DMS 273 (cell line): ENCODE results near the gene ETAA1.

ENCODE experiments used
- DNase-seq: peaks from one replicate; lab custom pipeline; 2025; ENCODE audit not compliant: unreplicated experiment; lab: John Stamatoyannopoulos, UW

Gene ETAA1

DNA sequence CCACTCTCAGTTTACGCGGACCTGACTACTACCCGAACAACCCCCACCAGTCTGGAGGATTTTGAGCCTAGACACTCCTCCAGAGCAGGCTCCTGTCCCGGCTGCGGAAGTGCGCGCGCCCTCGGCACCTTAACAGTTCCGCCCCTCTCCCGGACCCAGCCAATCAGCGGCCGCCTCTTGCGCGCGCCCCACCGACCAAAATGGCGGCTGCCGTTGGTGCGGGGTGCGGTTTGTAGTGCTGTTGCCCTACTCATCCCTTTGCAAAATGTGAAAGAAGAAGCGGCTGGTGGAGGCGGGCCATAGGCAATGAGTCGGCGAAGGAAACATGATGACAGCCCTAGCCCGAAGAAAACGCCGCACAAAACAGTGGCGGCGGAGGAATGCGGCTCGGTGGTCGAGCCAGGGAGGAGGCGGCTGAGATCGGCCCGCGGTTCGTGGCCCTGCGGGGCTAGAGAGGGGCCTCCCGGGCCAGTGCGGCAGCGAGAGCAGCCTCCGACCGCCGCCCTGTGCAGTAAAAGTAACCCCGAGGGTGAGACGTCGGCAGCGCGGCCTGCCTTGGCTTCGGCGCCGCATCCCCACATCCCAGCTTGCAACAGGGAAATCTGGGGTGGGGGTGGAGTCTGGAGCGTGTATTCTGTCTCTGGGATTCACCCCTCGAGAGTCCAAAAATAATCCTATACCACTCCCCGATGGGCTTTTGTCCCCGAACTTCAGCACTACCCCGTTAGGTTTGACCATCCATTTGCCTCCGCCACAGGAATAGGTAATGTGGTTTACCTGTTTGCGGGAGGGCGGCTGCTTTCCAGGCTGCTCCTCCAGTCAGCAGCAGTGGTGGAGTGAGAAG, at the start of gene ETAA1:
Gene ETAA1, plus strand, starts transcription at position 191 of the 844 bp plus-strand sequence. Its CDS starts 116 bp downstream, at position 307.
- peak; percentile 97 for DNase-seq

GRCh38 chr2:67366832-67367412, 30.2 kb upstream of the ETAA1 start:
- DNase-seq = no peak

DNA sequence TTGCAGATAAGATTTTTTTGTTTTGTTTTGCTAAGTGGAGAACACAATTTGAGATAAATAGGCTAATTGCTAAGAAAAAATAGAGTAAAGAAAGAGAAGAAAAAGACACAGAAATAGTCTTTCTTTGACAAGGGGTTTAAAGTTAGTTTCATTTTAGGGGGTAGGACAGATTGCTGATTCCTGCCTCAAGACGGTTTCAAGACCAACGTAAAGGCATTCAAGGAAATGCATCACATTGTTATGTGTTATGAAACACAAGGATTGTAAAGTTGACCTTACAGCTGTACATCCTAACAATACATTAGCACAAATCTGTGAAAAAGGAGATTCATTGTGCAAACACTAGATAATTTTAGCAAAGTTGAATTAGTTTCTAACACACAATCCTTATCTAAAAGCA, 22.7 kb upstream of the ETAA1 start:
- DNase-seq = no peak

GRCh38 chr2:67374949-67375348, 22.2 kb upstream of the ETAA1 start:
- DNase-seq = no peak

GRCh38 chr2:67378555-67378954, 18.6 kb upstream of the ETAA1 start:
- no peak for DNase-seq

DNA sequence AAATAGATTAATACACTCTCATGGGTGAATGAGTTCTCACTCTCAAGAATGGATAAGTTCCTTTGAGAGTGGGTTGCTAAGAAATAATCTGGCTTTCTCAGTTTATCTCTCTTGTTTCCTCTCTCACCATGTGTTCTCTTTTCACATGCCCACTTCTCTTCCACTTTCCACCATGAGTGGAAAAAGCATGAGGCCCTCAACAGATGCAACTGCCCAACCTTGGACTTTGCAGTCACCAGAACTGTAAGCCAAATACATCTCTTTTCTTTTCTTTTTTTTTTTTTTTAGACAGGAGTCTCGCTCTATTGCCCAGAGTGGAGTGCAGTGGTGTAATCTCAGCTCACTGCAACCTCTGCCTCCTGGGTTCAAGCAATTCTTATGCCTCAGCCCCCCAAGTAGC, 18.1 kb upstream of the ETAA1 start:
- no peak for DNase-seq

DNA sequence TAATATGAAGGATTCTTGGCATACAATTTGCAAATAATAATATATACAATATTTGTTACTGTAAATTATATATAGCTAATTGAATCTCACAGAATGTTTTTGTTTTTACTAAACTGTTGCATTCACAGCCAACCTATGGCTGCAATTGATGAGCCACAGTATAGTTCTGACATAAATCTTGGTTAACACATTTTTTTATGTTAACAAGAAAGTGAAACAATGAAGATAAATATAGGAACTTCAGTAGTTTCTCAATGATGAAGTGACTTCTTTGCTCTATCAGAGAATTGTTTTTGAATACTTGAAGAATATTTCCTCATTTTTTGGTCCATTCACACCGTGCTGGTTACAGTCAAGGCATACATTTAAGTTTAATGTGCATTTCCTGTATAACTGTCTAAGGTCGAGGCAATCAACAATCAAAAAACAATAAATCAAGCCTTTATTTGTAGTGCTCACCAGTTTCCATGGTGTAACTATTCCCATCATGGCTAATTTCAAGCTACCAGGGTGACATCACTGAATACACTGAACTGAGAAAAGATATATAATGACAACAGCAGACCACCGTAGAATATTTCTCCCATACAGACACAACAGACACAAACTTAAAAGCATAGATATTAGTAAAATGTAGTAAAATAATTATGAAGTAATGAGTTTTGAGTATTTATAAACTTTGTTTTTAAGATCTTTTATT, 12.9 kb upstream of the ETAA1 start:
- no peak for DNase-seq

DNA sequence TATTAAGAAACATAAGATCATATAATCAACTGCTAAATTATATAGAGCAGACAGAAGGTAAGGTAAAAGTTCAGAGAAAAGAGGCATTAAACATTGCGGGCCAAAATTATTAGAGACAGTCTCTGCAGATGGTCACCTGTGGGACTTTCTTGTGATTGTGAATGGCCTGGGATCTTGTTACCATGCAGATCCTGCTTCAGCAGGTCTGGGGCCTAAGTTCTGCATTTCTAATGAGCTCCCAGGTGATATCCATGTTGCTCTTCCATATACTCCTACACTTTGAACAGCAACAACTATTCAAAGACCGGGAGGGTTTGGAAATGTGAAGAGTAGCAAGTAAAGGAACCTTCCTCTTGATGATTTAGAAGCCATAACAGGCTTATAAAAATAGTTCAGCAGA, 8.5 kb upstream of the ETAA1 start:
- DNase-seq = no peak

DNA sequence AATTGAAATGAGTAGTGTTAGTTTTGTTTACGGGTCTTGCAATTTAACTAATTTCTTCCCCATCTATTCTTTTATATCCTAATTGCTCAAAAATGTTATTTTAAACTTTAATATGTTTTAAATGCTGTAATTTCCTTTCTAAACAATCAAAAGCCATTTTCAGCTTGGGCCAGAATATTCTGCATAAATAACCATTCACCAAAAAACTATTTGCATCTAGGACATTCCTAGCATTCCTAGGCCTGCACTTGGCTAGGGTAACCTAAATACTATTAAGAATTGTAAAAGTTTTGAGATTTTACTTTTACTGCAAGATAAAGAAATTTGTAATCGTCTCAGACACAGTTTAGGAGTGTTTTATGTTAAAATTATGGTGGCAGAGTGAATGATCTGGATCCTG, 7.8 kb upstream of the ETAA1 start:
- DNase-seq = no peak

DNA sequence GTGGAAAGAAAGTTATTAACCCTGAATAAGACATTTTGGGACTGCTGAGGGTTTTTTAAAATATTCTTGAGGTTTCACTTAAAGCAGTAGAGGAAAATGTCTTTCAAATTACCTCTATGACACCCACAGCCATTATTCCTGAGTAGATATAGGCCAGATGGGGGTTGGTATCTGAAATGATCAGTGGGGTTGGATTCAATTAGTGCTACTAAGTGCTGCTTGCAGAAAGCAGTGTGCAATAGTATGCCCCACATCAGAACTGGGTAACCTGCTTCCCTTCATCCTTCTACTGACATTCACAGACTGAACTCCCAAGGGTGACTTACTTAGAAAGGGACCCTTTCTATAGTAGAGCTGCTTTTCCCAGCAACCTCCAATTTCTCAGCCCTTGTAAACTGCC, 7.3 kb upstream of the ETAA1 start:
- no peak for DNase-seq

DNA sequence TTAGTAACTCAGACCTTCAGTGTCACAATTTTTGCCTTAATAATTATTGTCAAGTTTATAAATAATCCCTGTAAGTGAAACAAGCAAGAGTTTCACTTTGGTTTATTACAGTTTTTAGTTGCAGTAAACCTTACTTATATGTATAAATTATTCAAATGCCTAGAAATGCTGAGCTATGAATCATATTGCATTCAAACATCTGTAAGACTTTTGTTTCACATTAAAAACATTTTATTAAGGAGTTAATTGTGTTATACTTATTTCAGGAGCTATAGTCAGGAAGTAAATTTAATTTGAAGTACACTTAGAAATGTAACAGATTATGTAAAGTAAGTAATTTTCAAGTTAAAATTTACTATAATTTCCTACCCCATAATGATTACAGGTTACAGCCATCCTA, 3.9 kb upstream of the ETAA1 start:
- no peak for DNase-seq

- no peak for DNase-seq
These were observed 2.4 kb upstream of the ETAA1 start for GRCh38 chr2:67394734-67395133.

DNA sequence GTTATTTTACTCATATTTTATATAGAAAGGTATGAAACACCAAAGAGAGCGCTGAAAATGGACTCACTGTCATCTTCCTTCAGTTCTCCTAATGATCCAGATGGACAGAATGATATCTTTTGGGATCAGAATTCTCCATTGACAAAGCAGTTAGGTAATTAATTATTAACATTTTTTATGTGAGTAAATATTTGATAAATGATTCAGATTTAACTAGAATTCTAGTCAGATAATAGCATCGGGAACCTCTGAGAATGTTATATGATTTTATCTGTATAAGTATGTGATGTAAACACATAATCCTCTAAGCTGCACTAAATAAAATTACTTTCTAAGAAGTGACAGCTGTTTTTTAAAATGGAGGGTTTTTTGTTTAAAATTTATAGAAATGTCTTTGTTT, 2.0 kb downstream of the ETAA1 start:
- no peak for DNase-seq

GRCh38 chr2:67399831-67400489, 2.8 kb downstream of the ETAA1 start:
- no peak for DNase-seq

DNA sequence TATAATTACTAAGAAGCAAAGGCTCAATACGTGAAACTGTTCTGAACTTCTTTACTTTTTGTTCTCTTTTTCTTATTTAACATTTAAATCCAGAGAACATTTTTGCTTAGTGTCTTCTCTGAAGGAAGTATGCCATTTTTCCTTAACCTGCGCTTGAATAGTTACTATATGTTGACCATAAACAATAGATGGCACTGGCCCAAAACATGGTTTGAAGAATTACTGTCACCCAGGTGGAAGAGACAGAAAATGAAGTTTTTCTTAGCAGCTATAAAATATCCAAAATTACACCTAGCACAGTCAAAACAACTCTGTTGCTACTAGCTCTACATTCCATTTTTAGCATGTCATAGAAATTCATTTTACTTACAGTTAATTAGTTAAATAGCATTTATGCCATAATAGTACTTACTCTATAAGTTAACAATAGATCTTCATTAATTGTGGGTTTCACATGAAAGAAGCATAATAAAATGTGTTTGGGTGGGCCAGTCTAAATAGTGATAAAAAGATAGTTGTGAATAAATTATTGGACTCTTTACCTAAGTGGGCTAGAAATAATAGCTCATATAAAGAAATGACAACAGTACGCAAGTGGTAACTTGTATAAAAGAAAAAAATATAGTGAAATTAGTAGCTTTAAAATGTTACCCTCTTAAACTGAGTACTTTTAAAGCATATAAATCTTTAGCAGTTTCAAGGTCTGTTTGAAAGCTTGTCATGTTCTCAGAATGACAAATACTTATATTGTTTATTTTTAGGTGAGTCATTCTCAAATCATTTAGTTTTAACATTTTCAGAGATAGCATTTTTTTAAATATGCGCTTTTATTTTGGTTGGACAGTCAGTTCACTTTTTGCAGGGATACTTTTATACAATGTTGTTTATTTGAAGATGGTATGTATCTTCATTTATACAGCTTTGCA, 3.7 kb downstream of the ETAA1 start:
- no peak for DNase-seq

DNA sequence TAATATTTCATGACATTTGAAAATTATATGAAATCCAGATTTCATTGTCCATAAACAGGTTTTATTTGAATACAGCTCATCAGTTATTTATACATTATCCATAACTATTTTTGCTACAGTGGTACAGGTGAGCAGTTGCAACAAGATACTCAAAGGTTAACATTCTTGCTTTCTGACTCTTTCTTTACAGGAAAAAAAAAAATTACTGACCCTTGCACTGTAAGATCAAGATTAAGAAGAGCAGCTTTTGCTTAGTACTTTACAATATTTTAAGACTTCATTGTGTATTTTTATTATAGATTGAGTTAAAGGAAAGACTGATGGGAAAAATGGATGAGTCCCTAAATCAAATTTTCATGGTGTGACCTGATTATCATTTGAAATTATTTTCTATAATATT, 11.2 kb downstream of the ETAA1 start:
- no peak for DNase-seq

DNA sequence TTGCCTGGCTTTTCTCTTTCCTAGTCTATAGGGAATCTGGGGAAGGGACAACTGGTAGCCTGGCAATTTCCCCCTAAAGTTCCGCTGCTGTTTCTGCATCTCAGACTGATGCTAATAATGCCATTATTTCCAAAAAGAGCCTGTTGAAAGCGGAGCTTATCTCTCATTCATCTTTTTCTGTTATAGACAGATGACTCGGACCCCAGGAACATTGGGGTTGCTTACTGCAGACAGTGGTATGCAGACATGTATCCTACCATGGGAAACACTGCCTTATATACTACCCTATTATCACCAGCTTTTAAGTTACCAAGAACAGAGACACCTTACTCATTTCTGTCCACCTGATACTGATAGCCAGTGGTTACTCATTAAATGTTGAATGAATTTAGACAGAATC, 15.3 kb downstream of the ETAA1 start:
- DNase-seq = no peak

- DNase-seq = no peak
These were observed 17.7 kb downstream of the ETAA1 start for GRCh38 chr2:67414867-67415266.

- no peak for DNase-seq
These were observed 19.0 kb downstream of the ETAA1 start for GRCh38 chr2:67416136-67416535.

GRCh38 chr2:67423489-67423888, 26.4 kb downstream of the ETAA1 start:
- no peak for DNase-seq

DNA sequence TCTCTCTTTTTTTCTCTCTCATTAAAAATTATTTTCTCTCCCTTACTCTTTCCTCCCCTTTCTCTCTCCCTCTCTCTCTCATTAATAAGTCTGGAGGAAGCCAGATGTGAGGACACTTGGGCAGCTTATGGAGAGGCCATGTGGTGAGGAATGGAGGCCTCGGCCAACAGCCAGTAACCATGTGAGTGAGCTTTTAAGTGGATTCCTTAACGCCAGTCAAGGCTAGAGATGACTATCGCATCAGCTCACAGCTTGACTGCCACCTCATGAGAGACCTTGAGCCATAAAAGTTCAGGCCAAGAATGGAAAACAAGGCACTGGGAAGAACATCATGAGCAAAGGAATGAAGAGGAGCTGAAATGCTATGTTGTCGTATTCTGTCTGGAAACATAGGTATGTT, 39.1 kb downstream of the ETAA1 start:
- DNase-seq = no peak
